ENCODE data around the gene C1orf35. TPM values are rescaled to one million over a fixed set of nuclear protein-coding genes. Genes with fewer than 3 reads are reported as not detected.
A peak's percentile ranks its signal among the peaks of the same experiment; 100 is the strongest.

The C1orf35 gene
- total and polyA plus RNA-seq, 2 of the 8 experiments (the other 6 are each of a cell fraction or from before 2014, with no cell fraction given) = 18.6 to 19.9 TPM

DNA sequence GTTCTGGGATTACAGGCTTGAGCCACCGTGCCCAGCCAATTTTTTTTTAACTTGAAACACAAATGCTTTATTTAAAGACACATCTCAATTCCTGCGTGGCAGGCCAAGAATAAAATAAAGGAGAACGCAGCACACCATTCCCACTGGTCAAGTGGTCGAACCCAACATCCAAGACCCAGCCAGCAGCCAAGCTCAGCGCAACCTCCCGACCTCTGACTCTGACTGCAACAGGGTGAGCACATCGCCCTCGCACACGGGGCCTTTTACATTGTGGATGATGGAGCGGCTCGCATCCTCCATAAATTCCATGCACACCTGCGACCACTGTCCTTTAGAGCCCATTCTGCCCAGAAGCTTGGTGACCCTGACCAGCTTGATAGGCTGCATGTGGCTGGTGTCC lies 31.5 kb upstream of the C1orf35 start:
- Histone ChIP-seq H3K79me1 (ENCODE audit: low read depth, low read length) (no peaks in the 10 kb centered on the region), H2AFZ (ENCODE audit: low read length) (no peak overlapping the region), H3K4me3 (ENCODE audit: extremely low read depth in 1 of 4, insufficient read depth in 2 of 4, low read depth in 3 of 4, low read length in 4 of 4) (no peak overlapping the region), H3K36me3 (ENCODE audit: control insufficient read depth in 2 of 4, insufficient read depth in 4 of 4, low read length in 3 of 4) (no peaks in the 10 kb centered on the region), H3K14ac (ENCODE audit: insufficient read length) (no peak overlapping the region), H3K4me1 (replicated peaks in 1 of 4; ENCODE audit: control insufficient read depth in 3 of 4, insufficient read depth in 4 of 4, low read length in 3 of 4) (no peaks in the 10 kb centered on the region; a peak in 1 of 7 replicates), H3K27ac (ENCODE audit: low read depth, low read length) (no peak overlapping the region), H3K27me3 (replicated peaks in 1 of 4; ENCODE audit: control insufficient read depth in 3 of 4, extremely low read depth in 1 of 4, insufficient read depth in 3 of 4, low read length in 3 of 4) (peaks cover 0 to 30% (median 7%) of the 10 kb centered on the region in 4 experiments; a peak in 6 of 7 replicates), H2BK15ac (ENCODE audit: low read length) (no peak overlapping the region), H3K23ac (ENCODE audit: insufficient read length) (no peak overlapping the region), H2BK12ac (ENCODE audit: low read depth, low read length) (no peak overlapping the region), H3K56ac (replicated peaks; ENCODE audit: insufficient read length, low read depth, low read length) (no peak overlapping the region), H3K23me2 (ENCODE audit: low read depth, low read length) (no peaks in the 10 kb centered on the region), H3K9ac (replicated peaks in 1 of 4; ENCODE audit: extremely low read depth in 1 of 4, low read depth in 3 of 4, low read length in 3 of 4) (no peak overlapping the region), H2BK20ac (ENCODE audit: low read length) (no peak overlapping the region), H3K4me2 (ENCODE audit: insufficient read depth in 1 of 2, low read depth in 2 of 2, low read length in 2 of 2) (no peak overlapping the region), H4K5ac (ENCODE audit: insufficient read length, low read depth, low read length) (no peak overlapping the region), H4K8ac (ENCODE audit: extremely low read depth, insufficient read depth, low read length) (no peak overlapping the region), H3K79me2 (ENCODE audit: control insufficient read depth in 1 of 2, insufficient read depth in 2 of 2, low read length in 2 of 2) (no peaks in the 10 kb centered on the region), H3K9me3 (ENCODE audit: insufficient read depth in 2 of 2, low read depth in 1 of 2, low read length in 1 of 2) (no peaks in the 10 kb centered on the region), H4K91ac (replicated peaks; ENCODE audit: insufficient read length, low read length) (no peak overlapping the region), H2BK120ac (replicated peaks; ENCODE audit: low read depth, low read length) (no peak overlapping the region), H3K4ac (replicated peaks; ENCODE audit: insufficient read length, low read depth, low read length) (no peak overlapping the region), H4K20me1 (replicated peaks in 1 of 2; ENCODE audit: control insufficient read depth in 1 of 2, insufficient read depth in 2 of 2, low read length in 2 of 2) (no peaks in the 10 kb centered on the region), H2AK5ac (ENCODE audit: low read depth, low read length) (0 out of 2 replicates have a peak overlapping the region, but pooled peaks have one; percentile 53), H2BK5ac (ENCODE audit: low read depth, low read length) (no peak overlapping the region), H3K18ac (ENCODE audit: extremely low read depth, low read length) (no peak overlapping the region)
- DNase-seq (ENCODE audit: low read depth in 1 of 2, low spot score in 2 of 2) = no peak
- TF ChIP-seq FOSL1 (IDR thresholded peaks at IDR 0.05; ENCODE audit: insufficient read depth, low read depth, low read length) = no peak
- no peak for TF ChIP-seq CTCF (IDR thresholded peaks at IDR 0.05; ENCODE audit: control extremely low read depth in 1 of 3, insufficient read depth in 1 of 3, low read depth in 1 of 3, low read length in 3 of 3)
- no peak for TF ChIP-seq RNF2 (IDR thresholded peaks at IDR 0.05; ENCODE audit: borderline replicate concordance, low read depth, low read length, missing control alignments, poor library complexity, severe bottlenecking)
- no peak for TF ChIP-seq CBX5 (IDR thresholded peaks at IDR 0.05; ENCODE audit: low read depth, low read length)
- TF ChIP-seq BACH1 (IDR thresholded peaks at IDR 0.05; ENCODE audit: low read length) = no peak
- POLR2A ChIA-PET (ENCODE audit: partially characterized antibody) = interaction anchor here (1.5 kb wide), 1 partner anchor 30 kb away, joined by 3 read pairs; no protein-coding TSS in a partner anchor
- 94% methylated on average over 12 of the region's 12 CpGs; no CpG with 5 or more reads in 1 of the 2 experiments for WGBS, 2 experiments (ENCODE audit: extremely low coverage in 1 of 2, insufficient coverage in 1 of 2, insufficient read length in 1 of 2, insufficient replicate concordance in 2 of 2, low coverage in 1 of 2, low lambda C conversion rate in 2 of 2, missing lambda C conversion rate in 1 of 2)
- no peak for FAIRE-seq
- CTCF ChIA-PET (ENCODE audit: partially characterized antibody) = interaction anchor here (3.4 kb wide), 1 partner anchor 31 kb away, joined by 17 read pairs; the partner anchor contains the start of gene IBA57
